HG03135 (cell line): Measurements from ENCODE around the gene SLBP.
"Not testable (repeated sequence)": the region's sequence is repeated elsewhere in the genome, so short reads cannot be mapped to it uniquely, and the experiment has no call there.

Experiments used
- ATAC-seq: cut with Tn5 transposase; IDR thresholded peaks from one replicate; pipeline ENCODE4 v1.9.1; 2021; ENCODE audit warnings: mild to moderate bottlenecking, moderate library complexity; ENCODE audit not compliant: unreplicated experiment

Gene SLBP

GRCh38 chr4:1683261-1683735 lies 28.8 kb downstream of the SLBP start:
- no peak for ATAC-seq

- no peak for ATAC-seq
Measured at GRCh38 chr4:1682860-1683259, 29.3 kb downstream of the SLBP start.

- no peak for ATAC-seq
Measured at GRCh38 chr4:1678244-1678643, 33.9 kb downstream of the SLBP start.

GRCh38 chr4:1676605-1677525 lies 35.3 kb downstream of the SLBP start:
- no peak for ATAC-seq

GRCh38 chr4:1675802-1676137 lies 36.3 kb downstream of the SLBP start:
- no peak for ATAC-seq

- no peak for ATAC-seq
Measured at GRCh38 chr4:1675136-1675801, 36.9 kb downstream of the SLBP start.

- ATAC-seq, result no peak
Measured at GRCh38 chr4:1674682-1675081, 37.4 kb downstream of the SLBP start.

GRCh38 chr4:1673671-1674070 lies 38.4 kb downstream of the SLBP start:
- no peak for ATAC-seq

GRCh38 chr4:1671011-1671410 lies 41.1 kb downstream of the SLBP start:
- not testable (repeated sequence) for ATAC-seq

GRCh38 chr4:1670279-1670678 lies 41.8 kb downstream of the SLBP start:
- no peak for ATAC-seq

- no peak for ATAC-seq
Measured at GRCh38 chr4:1669850-1670249, 42.3 kb downstream of the SLBP start.

- ATAC-seq, result no peak
Measured at GRCh38 chr4:1669270-1669669, 42.8 kb downstream of the SLBP start.

GRCh38 chr4:1668488-1668840 lies 43.7 kb downstream of the SLBP start:
- ATAC-seq, result no peak

- no peak for ATAC-seq
Measured at GRCh38 chr4:1667273-1667672, 44.8 kb downstream of the SLBP start.

GRCh38 chr4:1666391-1666790 lies 45.7 kb downstream of the SLBP start:
- ATAC-seq, result no peak

- ATAC-seq, result no peak
Measured at GRCh38 chr4:1664141-1664540, 48.0 kb downstream of the SLBP start.

GRCh38 chr4:1663549-1663948 lies 48.6 kb downstream of the SLBP start:
- ATAC-seq, result no peak

GRCh38 chr4:1661695-1662094 lies 50.4 kb downstream of the SLBP start:
- ATAC-seq, result no peak

- no peak for ATAC-seq
Measured at GRCh38 chr4:1660948-1661677, 51.0 kb downstream of the SLBP start.

- ATAC-seq, result no peak
Measured at GRCh38 chr4:1659104-1660043, 52.7 kb downstream of the SLBP start.

- ATAC-seq, result no peak
Measured at GRCh38 chr4:1658581-1658980, 53.5 kb downstream of the SLBP start.
